HG03342 (cell line): Measurements from ENCODE around the gene LYPD8.

ENCODE experiments used
- ATAC-seq: cut with Tn5 transposase; IDR thresholded peaks from one replicate; pipeline ENCODE4 v1.9.1; 2021; ENCODE audit warnings: mild to moderate bottlenecking, moderate library complexity; ENCODE audit not compliant: unreplicated experiment

LYPD8 gene

DNA sequence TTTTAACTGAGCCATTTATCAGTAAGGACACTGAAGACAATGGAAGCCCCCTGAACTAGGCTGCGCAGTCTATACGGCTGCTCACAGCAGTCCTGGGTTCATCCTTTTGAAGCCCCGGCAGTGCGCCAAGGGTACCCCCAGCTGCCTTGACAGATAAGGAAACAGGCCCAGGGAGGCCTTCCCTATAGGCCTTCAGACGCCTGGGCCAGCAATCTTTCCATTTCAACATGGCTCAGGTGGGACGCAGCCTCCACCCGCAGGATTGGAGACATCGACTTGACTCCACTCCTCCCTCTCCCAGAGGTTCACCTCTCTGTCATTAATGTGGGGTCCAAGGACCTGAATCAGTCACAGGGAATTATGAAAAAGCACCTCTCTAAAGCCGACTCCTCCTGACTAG lies 2.8 kb upstream of the LYPD8 start:
- no peak for ATAC-seq

DNA sequence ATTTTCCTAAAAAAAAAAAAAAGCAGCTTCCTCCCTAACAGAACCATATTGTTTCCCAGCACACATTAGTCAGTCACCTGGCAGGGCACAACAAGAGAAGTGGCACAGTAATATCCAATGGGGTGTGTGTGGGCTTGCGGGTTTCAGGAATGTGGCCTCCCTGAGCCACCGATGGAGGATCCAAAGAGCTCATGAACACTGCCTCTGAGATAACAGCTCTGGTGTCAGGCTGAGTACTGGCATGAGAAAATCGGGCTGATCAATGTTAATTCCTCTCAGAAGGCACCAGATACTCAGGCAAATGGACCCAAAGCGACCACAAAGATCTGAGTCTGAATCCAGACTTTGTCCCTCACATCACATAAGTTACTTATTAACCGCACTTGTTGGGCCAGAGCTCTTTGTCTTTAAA lies 2.2 kb upstream of the LYPD8 start:
- no peak for ATAC-seq

DNA sequence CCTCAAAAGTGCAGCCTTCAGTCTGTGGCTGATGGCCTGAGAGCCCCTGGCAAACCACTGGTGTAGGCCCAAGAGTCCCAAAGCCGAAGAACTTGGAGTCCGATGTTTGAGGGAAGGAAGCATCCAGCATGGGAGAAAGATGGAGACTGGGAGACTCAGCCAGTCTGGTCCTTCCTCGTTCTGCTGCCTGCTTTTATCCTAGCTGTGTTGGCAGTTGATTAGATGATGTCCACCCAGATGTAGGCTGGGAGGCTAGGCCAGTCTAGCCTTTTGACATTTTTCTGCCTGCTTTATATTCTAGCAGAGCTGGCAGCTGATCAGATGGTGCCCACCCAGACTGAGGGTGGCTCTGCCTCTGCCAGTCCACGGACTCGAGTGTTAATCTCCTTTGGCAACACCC lies 1.1 kb upstream of the LYPD8 start:
- no peak for ATAC-seq

DNA sequence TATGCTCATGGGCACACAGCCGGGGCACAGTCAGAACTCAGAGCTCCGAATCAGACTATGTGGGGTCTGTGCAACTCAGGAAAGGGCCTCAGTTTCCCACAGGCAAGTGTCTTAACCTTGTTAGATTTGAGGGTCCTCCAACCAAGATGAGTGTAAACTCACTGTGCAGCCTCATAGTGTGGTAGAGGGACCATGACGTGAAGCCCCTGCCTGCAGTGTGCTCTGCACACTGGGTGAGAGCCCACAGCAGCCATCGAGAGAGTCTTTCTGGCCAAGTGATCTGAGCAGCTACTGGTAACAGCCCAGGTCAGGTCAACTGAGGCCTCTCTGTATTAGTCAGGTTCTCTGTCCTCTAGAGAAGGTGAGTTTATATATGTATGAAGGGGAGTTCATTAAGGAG lies 592 bp upstream of the LYPD8 start:
- ATAC-seq, result no peak

DNA sequence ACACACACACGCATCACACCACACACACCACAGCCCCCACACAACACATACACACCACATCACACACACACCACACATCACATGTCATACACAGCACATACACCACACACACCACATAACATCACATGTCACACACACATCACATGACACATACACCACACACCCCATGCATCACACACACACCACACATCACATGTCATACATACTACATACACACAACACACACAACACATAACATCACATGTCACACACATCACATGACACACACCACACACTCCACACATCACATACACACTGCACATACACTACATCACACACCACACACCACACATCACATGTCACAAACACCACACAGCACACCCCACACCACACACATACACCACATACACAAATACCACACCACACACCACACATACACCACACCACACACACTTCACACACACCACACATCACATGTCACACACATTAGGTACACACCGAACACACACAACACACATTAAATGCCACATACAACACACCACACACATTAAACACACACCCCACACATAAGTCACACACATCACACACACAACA lies 1.8 kb downstream of the LYPD8 start:
- no peak for ATAC-seq

DNA sequence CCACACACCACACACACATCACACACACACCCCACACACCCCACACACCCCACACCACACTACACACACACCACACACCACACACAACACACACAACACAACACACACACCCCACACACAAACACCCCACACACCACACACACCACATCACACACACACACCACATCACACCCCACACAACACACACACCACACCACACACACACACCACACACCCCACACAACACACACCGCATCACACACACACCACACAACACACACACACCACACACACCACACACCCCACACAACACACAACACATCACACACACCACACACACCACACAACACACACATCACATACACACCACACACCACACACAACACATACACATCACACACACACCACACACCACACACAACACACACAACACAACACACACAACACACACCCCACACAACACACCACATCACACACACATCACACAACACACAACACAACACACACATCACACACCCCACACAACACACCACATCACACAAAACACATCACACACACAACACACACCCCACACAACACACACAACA lies 2.4 kb downstream of the LYPD8 start:
- ATAC-seq, result no peak

DNA sequence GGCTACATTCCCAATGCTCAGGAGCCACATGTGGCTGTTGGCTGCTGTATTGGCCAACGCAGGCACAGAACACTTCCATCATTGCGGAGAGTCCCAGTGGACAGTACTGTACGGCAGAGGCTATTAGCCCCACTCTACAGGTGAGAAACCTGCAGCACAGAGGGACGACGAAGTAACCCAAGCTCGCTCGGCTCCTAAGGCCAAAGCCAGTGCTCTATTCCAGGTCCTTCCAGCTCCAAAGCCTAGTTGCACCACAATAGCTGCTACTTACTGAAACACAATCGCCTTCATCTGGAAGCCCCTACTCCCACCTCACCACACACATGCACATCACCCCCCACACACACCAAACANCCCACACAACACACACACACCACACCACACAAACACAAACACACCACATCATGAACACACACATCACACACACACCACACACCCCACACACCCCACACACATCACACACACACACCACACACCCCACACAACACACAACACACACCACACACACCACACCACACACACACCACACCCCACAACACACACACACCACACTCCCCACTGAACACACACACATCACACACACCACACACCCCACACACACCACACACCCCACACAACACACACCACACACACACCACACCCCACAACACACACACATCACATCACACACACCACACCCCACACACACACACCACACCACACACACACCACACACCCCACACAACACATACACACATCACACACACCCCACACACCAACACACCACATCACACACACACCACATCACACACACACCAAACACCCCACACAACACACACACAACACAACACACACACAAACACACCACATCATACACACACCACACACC lies 3.2 kb downstream of the LYPD8 start:
- no peak for ATAC-seq

DNA sequence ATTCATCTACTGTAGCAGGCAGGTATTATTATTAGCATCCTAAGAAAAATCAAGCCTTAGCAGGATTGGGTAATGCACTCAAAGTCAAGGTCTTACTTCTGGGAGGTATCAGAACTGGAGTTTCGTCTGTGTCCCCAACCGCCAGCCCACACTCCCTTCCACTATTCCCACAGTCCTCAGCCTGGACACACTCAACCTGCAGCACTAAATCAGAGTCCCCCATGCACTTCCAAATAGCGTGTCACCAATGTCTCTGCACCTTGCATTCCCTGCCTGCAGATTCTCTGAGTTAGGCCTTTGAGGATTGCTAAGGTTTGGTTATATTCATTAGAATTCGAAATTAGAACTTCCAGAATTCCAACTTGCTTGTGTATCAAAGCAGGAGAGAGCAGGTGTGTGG lies 3.9 kb downstream of the LYPD8 start:
- ATAC-seq, result no peak

DNA sequence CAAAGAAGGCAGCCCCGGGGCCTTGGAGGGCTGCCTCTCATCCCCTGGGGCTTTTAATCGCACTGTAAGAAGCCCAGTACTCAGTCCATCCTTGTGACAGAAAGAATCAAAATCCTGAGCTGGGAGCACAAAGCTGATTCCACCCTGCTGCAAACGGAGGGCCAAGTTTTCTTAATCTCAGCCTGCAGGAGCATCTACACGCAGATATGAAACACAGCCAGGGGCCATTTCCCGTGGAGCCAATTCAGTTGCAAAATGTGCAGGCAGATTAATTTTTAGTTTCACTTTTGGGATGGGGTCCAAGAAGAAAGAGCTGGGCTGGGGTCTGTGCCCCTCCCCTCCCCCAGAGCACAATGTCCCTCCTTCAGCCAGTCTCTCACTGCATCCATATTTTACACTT lies 4.4 kb downstream of the LYPD8 start:
- ATAC-seq, result no peak

DNA sequence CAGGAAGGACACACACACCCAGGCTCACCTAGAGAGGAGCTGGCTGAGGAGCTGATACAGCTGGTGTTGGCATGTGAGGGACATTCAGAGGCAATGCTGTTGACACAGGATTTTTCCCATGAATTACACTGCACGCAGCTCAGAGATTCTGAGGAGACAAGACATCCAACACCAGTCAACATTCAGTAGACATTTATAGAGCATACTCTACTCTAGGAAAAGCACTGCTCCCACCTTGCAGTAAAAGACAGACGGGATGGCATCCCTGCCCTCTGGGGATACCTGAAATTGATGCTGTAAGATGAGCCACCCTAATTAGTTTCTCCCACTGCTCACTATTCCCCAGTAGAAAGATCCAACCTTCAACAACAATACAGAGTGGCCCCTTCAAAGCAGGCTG lies 5.1 kb downstream of the LYPD8 start:
- ATAC-seq, result no peak

DNA sequence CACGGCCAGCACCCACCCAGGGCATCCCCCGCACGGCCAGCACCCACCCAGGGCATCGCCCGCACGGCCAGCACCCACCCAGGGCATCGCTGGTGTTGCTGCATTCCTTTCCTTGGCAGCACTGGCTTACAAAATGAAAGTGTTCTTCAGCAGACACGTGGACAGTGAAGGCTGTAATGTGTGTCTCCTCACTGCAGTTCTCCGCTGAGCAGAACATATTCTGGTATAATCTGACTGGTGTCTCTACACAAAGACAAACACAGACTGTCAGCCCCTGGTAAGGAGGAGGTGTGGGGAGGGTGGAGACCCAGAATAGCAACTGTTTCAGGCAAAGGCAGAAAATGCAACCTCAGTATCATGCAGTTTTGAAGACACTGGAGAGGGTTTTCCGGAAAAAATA lies 7.3 kb downstream of the LYPD8 start:
- ATAC-seq, result no peak

DNA sequence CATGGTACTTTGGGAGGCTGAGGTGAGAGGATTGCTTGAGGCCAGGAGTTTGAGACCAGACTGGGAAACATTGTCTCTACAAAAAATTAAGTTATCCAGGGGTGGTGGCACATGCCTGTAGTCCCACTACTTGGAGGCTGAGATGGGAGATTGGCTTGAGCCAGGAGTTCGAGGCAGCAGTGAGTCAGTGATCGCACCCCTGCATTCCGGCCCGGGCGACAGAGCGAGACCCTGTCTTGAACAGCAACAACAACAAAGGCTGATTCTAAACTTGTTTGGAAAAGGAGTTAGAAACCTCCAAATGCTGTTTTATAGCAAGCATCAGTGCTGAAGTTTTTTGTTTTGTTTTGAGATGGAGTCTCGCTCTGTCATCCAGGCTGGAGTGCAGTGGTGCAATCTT lies 14.7 kb downstream of the LYPD8 start:
- no peak for ATAC-seq

DNA sequence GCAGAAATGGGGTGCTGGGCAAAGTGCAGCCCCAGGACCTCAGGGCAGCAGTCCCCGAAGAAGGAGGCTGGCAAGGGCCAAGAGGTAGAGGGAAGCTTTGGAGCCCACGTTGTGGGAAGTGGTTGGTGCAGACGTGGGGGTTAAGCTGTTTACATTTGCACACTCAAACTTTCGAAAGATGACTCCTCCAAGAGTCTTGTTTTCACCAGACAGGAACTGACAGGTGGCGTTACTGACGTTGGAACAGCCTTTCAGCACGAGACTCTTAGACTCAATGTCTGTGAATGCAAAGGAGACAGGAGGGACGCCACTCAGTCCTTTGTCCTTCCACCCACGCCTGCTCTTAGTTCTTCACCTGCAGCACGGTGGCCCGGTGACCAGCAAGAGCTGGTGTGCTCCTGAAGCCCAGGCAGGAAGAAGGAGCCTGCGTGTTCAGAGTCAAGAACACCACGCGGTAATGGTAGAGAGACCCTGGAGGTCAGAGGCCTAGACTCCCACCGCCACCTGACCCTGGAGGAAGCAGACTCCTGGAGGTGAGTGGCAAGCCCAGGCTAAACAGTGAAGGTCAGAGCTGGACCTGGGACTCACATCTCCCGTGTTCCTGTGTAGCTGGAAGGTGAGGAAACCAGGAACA lies 15.9 kb downstream of the LYPD8 start:
- ATAC-seq, result no peak

DNA sequence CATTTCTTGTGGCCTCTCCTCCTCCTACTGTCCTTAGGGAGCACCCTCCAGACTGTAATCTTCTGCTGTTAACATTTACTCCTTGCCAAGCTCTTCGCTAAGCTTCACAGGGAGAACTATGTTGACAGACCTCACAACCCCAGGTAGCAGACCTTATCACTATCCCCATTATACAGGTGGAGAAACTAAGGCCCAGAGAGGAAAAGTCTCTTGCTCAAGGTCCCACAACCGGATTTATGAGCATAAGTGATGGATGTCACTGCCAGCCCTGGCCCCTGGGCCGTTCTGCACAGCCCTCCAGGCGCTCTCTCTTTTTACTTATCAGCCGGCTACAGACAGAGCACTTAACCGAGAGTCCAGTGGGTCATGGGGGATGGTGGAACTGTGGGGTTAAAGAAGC lies 18.1 kb downstream of the LYPD8 start:
- ATAC-seq, result no peak

DNA sequence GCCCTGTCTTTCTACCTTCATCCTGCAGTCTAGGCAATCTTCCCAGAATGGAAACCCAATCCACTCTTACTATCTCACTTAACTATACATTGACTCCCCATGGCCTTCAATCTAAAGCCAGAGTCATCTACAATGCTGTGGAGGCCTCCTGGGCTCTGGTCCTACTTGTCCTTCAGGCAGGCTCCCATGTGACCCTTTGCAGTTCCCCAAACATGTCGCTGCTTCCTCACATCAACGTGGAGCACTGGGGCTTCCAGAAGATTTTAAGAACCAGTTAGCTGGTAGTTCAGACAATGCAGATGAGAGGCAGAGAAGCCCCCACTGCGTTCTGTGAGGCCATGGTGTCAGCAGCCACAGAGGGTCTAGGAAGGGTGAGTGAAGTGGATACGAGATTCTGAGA lies 18.6 kb downstream of the LYPD8 start:
- ATAC-seq, result no peak

DNA sequence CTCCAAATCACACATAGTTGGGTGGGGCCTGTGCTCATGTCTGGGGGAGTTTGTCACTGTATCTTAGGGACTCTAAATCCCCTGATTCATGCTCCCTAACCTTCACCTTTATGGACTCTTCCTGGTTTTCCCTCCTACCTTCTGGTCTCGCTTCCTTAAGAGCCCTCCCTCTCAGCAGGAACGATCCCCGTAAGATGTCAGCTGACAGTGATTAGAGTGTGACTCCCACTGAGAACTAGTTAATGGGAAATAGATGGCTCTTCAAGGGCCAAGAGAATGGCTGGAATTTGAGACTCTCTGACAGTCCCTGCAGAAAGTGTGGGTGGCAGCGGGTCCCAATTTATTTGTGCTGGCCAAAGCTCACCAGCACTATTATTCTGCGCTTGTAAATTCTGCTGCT lies 22.0 kb downstream of the LYPD8 start:
- ATAC-seq, result no peak

DNA sequence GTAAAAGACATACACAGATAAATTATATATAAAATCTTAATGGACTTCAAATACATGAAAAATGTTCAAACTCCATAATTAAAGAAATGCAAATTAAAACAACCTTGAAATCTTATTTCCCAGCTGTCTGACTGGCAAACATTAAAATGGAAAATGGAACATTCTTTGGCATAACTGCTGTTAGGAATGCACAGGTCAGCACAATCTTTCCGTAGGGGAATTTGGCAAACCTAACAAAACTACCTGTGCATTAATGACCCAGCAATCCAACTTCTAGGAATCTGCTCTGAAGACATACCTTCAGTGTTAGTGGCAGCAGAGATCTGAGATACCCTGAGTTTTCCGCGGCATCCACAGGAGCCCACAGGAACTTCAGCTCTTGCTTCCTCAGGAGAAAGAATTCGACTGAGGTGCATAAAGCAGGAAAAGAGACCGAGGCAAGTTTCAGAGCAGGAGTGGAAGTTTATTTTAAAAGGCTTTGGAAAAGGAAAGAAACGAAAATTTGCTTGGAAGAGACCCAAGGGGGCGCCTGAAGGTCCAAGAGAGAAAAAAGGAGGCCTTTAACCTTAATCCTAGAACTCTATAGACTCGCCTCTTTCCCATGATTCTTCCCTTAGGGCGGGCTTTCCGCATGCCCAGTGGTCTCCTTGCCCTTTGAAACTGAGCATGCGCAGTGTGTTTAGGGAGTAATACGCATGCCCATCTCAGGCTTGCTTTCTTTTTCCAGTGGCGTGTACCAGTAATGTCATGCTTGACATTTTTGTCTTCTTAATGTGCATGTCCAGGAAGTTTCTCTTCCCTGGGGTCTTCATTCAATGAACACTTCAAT lies 24.8 kb downstream of the LYPD8 start:
- no peak for ATAC-seq

DNA sequence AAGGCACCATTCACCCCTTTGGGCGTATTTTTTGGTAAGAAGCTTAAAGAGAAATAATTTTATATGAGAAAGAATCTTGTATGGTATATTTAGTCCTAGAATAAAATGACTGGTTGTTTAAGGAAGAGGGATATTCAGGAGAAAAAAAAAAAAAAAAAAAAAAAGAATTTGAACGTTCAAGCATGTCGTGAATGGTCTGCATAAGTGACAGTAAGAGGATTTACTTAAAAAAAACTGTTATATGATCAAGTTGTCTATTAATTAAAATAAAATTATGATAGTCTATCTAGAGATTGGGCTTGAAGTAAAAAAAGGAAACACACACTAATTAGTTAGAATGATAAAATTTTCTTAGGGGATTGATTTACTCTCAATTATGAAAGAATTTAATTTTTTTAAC lies 41.3 kb downstream of the LYPD8 start:
- no peak for ATAC-seq

DNA sequence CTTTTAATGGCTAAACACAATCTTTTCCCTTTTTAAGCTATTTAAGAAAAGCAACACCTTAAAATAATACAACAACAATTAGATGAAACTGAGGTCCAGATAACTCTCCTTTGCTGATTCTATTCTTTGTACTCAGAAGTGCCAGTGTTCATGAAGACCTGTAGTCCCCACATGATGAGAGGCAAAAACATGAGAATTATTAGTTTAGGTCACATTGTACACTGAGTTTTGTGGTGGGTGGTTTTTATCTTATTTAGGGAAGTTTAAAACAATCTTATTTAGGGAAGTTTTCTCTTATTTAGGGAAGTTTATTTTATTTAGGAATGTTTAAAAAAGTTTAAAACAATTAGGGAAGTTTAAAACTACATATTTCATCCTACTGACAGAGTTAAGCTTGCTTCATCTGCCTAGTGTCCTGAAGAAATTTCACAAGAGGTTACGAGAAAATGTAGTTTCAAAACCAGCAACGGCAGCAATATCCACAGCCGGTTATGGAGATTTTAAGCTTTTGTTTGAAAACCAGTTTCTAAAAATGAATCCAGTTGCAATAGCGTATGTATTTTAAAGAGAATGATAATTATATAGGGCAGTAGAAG lies 45.2 kb downstream of the LYPD8 start:
- ATAC-seq, result no peak

DNA sequence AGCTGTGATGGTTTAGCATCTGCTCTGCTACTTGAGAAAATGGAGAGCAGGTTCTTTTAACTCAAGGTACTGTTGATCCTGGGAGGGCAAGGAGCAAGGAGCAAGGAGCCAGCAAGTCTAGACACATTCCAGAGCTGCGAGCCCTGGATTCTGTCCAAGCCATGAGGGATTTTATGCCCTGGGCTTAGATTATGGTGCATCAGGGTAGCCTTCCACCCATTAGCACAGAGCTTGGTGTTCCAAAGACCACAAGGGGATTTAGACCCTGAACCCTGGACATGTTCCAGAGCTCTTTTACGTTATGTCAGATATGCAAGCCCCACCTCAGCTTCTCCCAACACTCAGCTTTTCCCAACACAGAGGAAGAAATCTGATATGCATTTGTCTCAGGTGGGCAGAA lies 51.0 kb downstream of the LYPD8 start:
- no peak for ATAC-seq

DNA sequence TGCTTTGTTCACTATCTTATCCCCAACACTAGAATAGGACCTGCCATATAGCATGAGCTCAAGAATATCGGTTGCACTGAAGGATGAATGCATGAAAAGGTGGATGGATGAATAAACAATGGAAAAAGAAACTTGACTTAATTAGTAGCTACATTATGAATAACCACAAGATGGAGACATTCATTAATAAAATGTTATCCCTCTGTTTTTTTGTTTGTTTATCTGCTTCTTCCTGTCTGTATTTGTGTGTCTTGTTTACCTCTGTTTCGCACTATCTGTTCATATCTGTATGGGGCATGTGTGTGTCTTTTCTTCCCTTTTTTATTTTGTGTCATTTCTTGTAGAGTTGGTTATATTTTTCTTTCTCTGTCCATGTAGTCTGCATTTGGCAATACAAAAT lies 51.9 kb downstream of the LYPD8 start:
- ATAC-seq, result no peak
